ENCODE results near the gene ADCY4. TPM values are rescaled to one million over a fixed set of nuclear protein-coding genes. Genes with fewer than 3 reads are reported as not detected.

ADCY4 gene
- total RNA-seq, 2 experiments from 2014 or later: 2.0 to 3.4 TPM

DNA sequence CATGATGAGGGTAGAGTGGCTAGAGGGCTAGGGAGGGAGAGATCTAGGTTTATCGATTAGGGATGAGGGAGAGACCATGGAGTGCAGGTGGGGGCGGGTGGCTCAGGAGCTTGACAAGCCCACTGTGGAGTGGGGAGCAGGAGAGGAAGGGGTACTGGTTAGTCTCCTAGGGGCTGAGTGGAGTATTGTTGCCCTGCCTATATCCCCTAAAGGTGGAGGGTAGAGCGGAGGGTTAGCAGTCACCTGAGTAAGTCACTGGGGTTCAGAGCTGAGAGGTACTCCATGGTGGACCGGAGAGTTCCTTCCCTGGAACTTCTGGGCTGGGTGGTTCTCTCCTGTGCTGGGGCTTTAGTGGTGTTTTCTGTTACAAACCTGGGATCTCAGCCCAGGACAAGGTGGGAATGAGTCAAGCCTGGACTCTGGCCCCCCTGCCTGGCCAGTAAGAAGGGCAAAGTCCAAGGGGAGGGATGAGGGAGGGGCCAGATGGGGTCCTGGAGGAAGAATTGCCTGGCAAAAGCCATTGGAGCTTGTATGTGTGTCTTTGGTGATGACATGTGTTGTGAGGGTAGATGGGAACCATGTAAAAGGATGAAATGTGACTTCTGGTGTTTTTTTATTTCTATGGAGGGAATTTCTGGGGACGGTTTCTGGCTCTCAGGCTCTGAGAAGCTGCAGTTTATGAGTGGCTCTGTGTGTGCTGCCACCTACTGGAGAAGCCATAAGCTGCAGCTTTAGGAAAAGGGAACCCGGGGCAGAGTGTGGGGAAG, 27.1 kb downstream of the ADCY4 start, which contains the start of gene CIDEB:
Gene CIDEB (minus strand): TSS at position 403 of the 767 bp plus-strand sequence. CDS start 119 bp downstream, at position 284.
- no peaks in the 10 kb centered on the region for H4K20me1 ChIP-seq (ENCODE audit: insufficient read depth, low read length)
- no TSS peak for BruUV-seq (replicated peaks)
- CTCF ChIA-PET (ENCODE audit: unreplicated experiment): interaction anchor here (0.5 to 3.1 kb wide), 9 partner anchors 15 to 135 kb away, joined by 3 to 17 read pairs (median 3); partner anchors contain the start of genes RABGGTA and TINF2
- no peak within 1 kb of the TSS for H3K4me2 ChIP-seq (ENCODE audit: low read length)
- H3K4me3 ChIP-seq (ENCODE audit: low read depth, low read length, poor library complexity, severe bottlenecking): no peak within 1 kb of the TSS
- POLR2A ChIA-PET: interaction anchor here (0.6 to 1.4 kb wide), 4 partner anchors 8 to 321 kb away, joined by 3 to 4 read pairs (median 3); partner anchors contain the start of genes DHRS1 and NOP9
- intact Hi-C loops (cut with micrococcal nuclease; ENCODE audit: unreplicated experiment): no loop called here
- TF ChIP-seq, protein P1, sequence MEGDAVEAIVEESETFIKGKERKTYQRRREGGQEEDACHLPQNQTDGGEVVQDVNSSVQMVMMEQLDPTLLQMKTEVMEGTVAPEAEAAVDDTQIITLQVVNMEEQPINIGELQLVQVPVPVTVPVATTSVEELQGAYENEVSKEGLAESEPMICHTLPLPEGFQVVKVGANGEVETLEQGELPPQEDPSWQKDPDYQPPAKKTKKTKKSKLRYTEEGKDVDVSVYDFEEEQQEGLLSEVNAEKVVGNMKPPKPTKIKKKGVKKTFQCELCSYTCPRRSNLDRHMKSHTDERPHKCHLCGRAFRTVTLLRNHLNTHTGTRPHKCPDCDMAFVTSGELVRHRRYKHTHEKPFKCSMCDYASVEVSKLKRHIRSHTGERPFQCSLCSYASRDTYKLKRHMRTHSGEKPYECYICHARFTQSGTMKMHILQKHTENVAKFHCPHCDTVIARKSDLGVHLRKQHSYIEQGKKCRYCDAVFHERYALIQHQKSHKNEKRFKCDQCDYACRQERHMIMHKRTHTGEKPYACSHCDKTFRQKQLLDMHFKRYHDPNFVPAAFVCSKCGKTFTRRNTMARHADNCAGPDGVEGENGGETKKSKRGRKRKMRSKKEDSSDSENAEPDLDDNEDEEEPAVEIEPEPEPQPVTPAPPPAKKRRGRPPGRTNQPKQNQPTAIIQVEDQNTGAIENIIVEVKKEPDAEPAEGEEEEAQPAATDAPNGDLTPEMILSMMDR (conservative IDR thresholded peaks at IDR 0.05; ENCODE audit: low read length): peak; percentile 98
- TF ChIP-seq EZH2phosphoT487 (IDR thresholded peaks at IDR 0.05; ENCODE audit: borderline replicate concordance, low read depth, low read length): no peak
- no peaks in the 10 kb centered on the region for H3K9me3 ChIP-seq (ENCODE audit: low read length)
- H3K4me1 ChIP-seq (ENCODE audit: insufficient read depth, low read length, poor library complexity, severe bottlenecking): peaks cover 24% of the 10 kb centered on the region
- H3K9me2 ChIP-seq (ENCODE audit: insufficient read depth, low read length): no peaks in the 10 kb centered on the region
- DNase-seq (ENCODE audit: low spot score): peak; percentile 67
- no peak within 1 kb of the TSS for H2AFZ ChIP-seq (ENCODE audit: low read length)
- H3K79me2 ChIP-seq (ENCODE audit: insufficient read depth, low read depth, low read length): no peaks in the 10 kb centered on the region
- H3K27ac ChIP-seq (ENCODE audit: low read depth, low read length, poor library complexity, severe bottlenecking): no peak within 1 kb of the TSS
- H3K36me3 ChIP-seq (ENCODE audit: insufficient read depth, low read length): peaks cover 94% of the 10 kb centered on the region

- TSS peak; percentile 43 for BruUV-seq (replicated peaks)
- CTCF ChIA-PET (ENCODE audit: unreplicated experiment): interaction anchor here (0.5 to 3.1 kb wide), 4 partner anchors 62 to 125 kb away, joined by 3 to 17 read pairs (median 7); partner anchors contain the start of gene TINF2
- DNase-seq (ENCODE audit: low spot score): no peak
- no peaks in the 10 kb centered on the region for H3K9me2 ChIP-seq (ENCODE audit: insufficient read depth, low read length)
- no peak overlapping the region for H3K4me3 ChIP-seq (ENCODE audit: low read depth, low read length, poor library complexity, severe bottlenecking)
- no peaks in the 10 kb centered on the region for H3K79me2 ChIP-seq (ENCODE audit: insufficient read depth, low read depth, low read length)
- H3K4me2 ChIP-seq (ENCODE audit: low read length): no peak overlapping the region
- H3K9me3 ChIP-seq (ENCODE audit: low read length): no peaks in the 10 kb centered on the region
- intact Hi-C loops (cut with micrococcal nuclease; ENCODE audit: unreplicated experiment): no loop called here
- H4K20me1 ChIP-seq (ENCODE audit: insufficient read depth, low read length): no peaks in the 10 kb centered on the region
- no peak overlapping the region for H3K27ac ChIP-seq (ENCODE audit: low read depth, low read length, poor library complexity, severe bottlenecking)
- POLR2A ChIA-PET: interaction anchor here (1.4 kb wide), 1 partner anchor 8 kb away, joined by 3 read pairs; the partner anchor contains the start of genes DHRS1 and NOP9
- H3K36me3 ChIP-seq (ENCODE audit: insufficient read depth, low read length): peaks cover 97% of the 10 kb centered on the region
- TF ChIP-seq, protein P1 (conservative IDR thresholded peaks at IDR 0.05; ENCODE audit: low read length): no peak
- no peak for TF ChIP-seq EZH2phosphoT487 (IDR thresholded peaks at IDR 0.05; ENCODE audit: borderline replicate concordance, low read depth, low read length)
- H3K4me1 ChIP-seq (ENCODE audit: insufficient read depth, low read length, poor library complexity, severe bottlenecking): peaks cover 18% of the 10 kb centered on the region
- H2AFZ ChIP-seq (ENCODE audit: low read length): no peak overlapping the region
These were observed 27.7 kb downstream of the ADCY4 start for GRCh38 chr14:24307156-24307574.
